CD4-positive, alpha-beta memory T cell (primary cell): ENCODE measurements around the gene NR2C2. TPM values are rescaled to one million over a fixed set of nuclear protein-coding genes. Genes with fewer than 3 reads are reported as not detected.

Experiments
- CTCF ChIA-PET: fragments of 350-600 bp; sonication (Branson Sonifier 250); formaldehyde crosslinking; loops from one replicate; lab custom pipeline; 2021; ENCODE audit warnings: inconsistent platforms; ENCODE audit not compliant: partially characterized antibody; lab: Charles Lee
- POLR2A ChIA-PET: fragments of 350-600 bp; sonication (Branson Sonifier 250); formaldehyde crosslinking; loops from one replicate; lab custom pipeline; 2021; ENCODE audit not compliant: partially characterized antibody; lab: Charles Lee
- DNase-seq, 5 donors: peaks; one replicate each; pipeline versions ENCODE4 v3.0.0 to v3.0.0-alpha.2; 2020 to 2022; ENCODE audit warnings: mixed read lengths in 1 of 5
- H3K27ac ChIP-seq: one replicate; pipeline ENCODE4 v1.7.0; 2013; ENCODE audit warnings: low read depth, low read length
- H3K27me3 ChIP-seq: 2 replicates; pipeline ENCODE4 v1.7.0; 2013; ENCODE audit warnings: mild to moderate bottlenecking, low read length, moderate library complexity; ENCODE audit not compliant: insufficient read depth
- H3K36me3 ChIP-seq: 2 replicates; pipeline ENCODE4 v1.7.0; 2013; ENCODE audit warnings: mild to moderate bottlenecking, low read length, moderate library complexity; ENCODE audit not compliant: insufficient read depth
- H3K4me1 ChIP-seq: 2 replicates; pipeline ENCODE4 v1.7.0; 2013; ENCODE audit warnings: mild to moderate bottlenecking, low read length, moderate library complexity; ENCODE audit not compliant: insufficient read depth
- H3K4me3 ChIP-seq, 2 donors: one replicate each; pipeline ENCODE4 v1.7.0; 2013; ENCODE audit warnings: low read length in 2 of 2, mild to moderate bottlenecking in 1 of 2
- H3K9me3 ChIP-seq, 2 donors: one replicate each; pipeline ENCODE4 v1.7.0; 2013; ENCODE audit warnings: low read length in 2 of 2, control low read depth in 1 of 2; ENCODE audit not compliant: control insufficient read depth in 1 of 2
- H3K27ac Mint-ChIP-seq, 7 donors: one replicate each; pipeline ENCODE4 v1.8.0; 2020 to 2021; ENCODE audit warnings: mixed read lengths in 7 of 7, mild to moderate bottlenecking in 6 of 7, inconsistent platforms in 3 of 7, moderate library complexity in 3 of 7
- H3K27me3 Mint-ChIP-seq, 2 donors: one replicate each; pipeline ENCODE4 v1.8.0; 2020 to 2021; ENCODE audit warnings: mixed read lengths in 2 of 2
- H3K36me3 Mint-ChIP-seq, 2 donors: one replicate each; pipeline ENCODE4 v1.8.0; 2020 to 2021; ENCODE audit warnings: mixed read lengths in 2 of 2, inconsistent platforms in 1 of 2, mild to moderate bottlenecking in 1 of 2
- H3K4me1 Mint-ChIP-seq, 4 donors: one replicate each; pipeline ENCODE4 v1.8.0; 2020 to 2021; ENCODE audit warnings: mixed read lengths in 4 of 4, mild to moderate bottlenecking in 1 of 4
- H3K4me3 Mint-ChIP-seq, 8 donors: one replicate each; pipeline ENCODE4 v1.8.0; 2020 to 2021; ENCODE audit warnings: mixed read lengths in 8 of 8, mild to moderate bottlenecking in 7 of 8, moderate library complexity in 6 of 8, inconsistent platforms in 3 of 8
- H3K9me3 Mint-ChIP-seq, 8 donors: one replicate each; pipeline ENCODE4 v1.8.0; 2020 to 2021; ENCODE audit warnings: mixed read lengths in 8 of 8, mild to moderate bottlenecking in 5 of 8, inconsistent platforms in 3 of 8, moderate library complexity in 1 of 8
- intact Hi-C: fragments of 100-400 bp; cut with micrococcal nuclease; formaldehyde crosslinking; loops from one replicate; pipeline ENCODE4 v1.15.1; 2023
- polyA plus RNA-seq, 2 donors: library from polyadenylated mRNA; unstranded; fragments of 300-500 nt; fragmentation: Illumina TruSeq; gene quantifications; one replicate each; pipeline ENCODE4 v1.2.3, GENCODE V29; 2021
- total RNA-seq, 2 experiments: library from RNA; stranded (reverse); gene quantifications; one replicate each; pipeline ENCODE4 v1.2.3, GENCODE V29; 2021

Gene NR2C2
- total and polyA plus RNA-seq, 4 experiments from 2014 or later = 5.5 to 103 (median 54.9) TPM

- peaks cover 44% of the 10 kb centered on the region for H3K4me1 ChIP-seq
- no peaks in the 10 kb centered on the region for H3K27me3 ChIP-seq
- H3K27ac Mint-ChIP-seq = peak overlapping the region; percentile 86 to 99 (median 96)
- H3K27ac ChIP-seq = peak overlapping the region; percentile 97
- POLR2A ChIA-PET = interaction anchor here (0.5 to 1.9 kb wide), 9 partner anchors 9 to 832 kb away, joined by 3 to 20 read pairs (median 5); partner anchors contain the start of genes CAPN7, CCDC174, CHCHD4 and MRPS25
- intact Hi-C loops = loop anchor here (5.0 to 10.0 kb wide), 3 partner anchors 656 to 1464 kb away; partner anchors contain the start of genes BTD, HACL1 and HDAC11
- H3K9me3 ChIP-seq = no peaks in the 10 kb centered on the region
- no peak overlapping the region for H3K4me3 ChIP-seq
- H3K36me3 Mint-ChIP-seq = peaks cover 17 to 45% of the 10 kb centered on the region in 2 donors
- CTCF ChIA-PET = interaction anchor here (0.8 to 1.6 kb wide), 5 partner anchors 20 to 1050 kb away, joined by 3 to 4 read pairs (median 3); partner anchors contain the start of gene RBSN
- H3K4me1 Mint-ChIP-seq = peaks cover 22 to 69% (median 49%) of the 10 kb centered on the region in 4 donors
- peaks cover 28% of the 10 kb centered on the region for H3K36me3 ChIP-seq
- H3K9me3 Mint-ChIP-seq = peaks cover 0 to 3% (median 0%) of the 10 kb centered on the region in 8 donors
- H3K27me3 Mint-ChIP-seq = no peaks in the 10 kb centered on the region
- peak overlapping the region; percentile 90 to 100 (median 91) for H3K4me3 Mint-ChIP-seq
- DNase-seq = no peak
These were observed 1.1 kb upstream of the NR2C2 start for GRCh38 chr3:14946236-14946635.

GRCh38 chr3:14946739-14947099, 664 bp upstream of the NR2C2 start:
- CTCF ChIA-PET = interaction anchor here (0.8 to 1.6 kb wide), 5 partner anchors 19 to 1050 kb away, joined by 3 to 4 read pairs (median 3); partner anchors contain the start of gene RBSN
- H3K9me3 Mint-ChIP-seq = peaks cover 0 to 3% (median 0%) of the 10 kb centered on the region in 8 donors
- Histone ChIP-seq H3K27me3 (no peaks in the 10 kb centered on the region), H3K36me3 (peaks cover 28% of the 10 kb centered on the region), H3K9me3 (no peaks in the 10 kb centered on the region), H3K4me3 (peak overlapping the region; percentile 1 to 83), H3K4me1 (peaks cover 44% of the 10 kb centered on the region), H3K27ac (peak overlapping the region; percentile 97)
- peaks cover 22 to 64% (median 47%) of the 10 kb centered on the region in 4 donors for H3K4me1 Mint-ChIP-seq
- H3K4me3 Mint-ChIP-seq = peak overlapping the region; percentile 90 to 100 (median 91)
- DNase-seq = no peak
- H3K27me3 Mint-ChIP-seq = no peaks in the 10 kb centered on the region
- peaks cover 17 to 45% of the 10 kb centered on the region in 2 donors for H3K36me3 Mint-ChIP-seq
- POLR2A ChIA-PET = interaction anchor here (0.5 to 1.9 kb wide), 11 partner anchors 10 to 832 kb away, joined by 3 to 20 read pairs (median 5); partner anchors contain the start of genes CAPN7, CCDC174, CHCHD4 and LSM3
- H3K27ac Mint-ChIP-seq = peak overlapping the region; percentile 94 to 99 (median 96)
- intact Hi-C loops = loop anchor here (1.0 to 10.0 kb wide), 6 partner anchors 295 to 1464 kb away; partner anchors contain the start of genes BTD, CCDC174, HACL1 and HDAC11

- ChIA-PET CTCF (no interaction called here), POLR2A (interaction anchor here (0.6 to 3.0 kb wide), 12 partner anchors 8 to 1468 kb away, joined by 3 to 20 read pairs (median 5); partner anchors contain the start of genes CAPN7, CCDC174, CHCHD4 and HDAC11)
- Histone ChIP-seq H3K9me3 (no peaks in the 10 kb centered on the region), H3K27ac (peak overlapping the region; percentile 97), H3K4me3 (peak overlapping the region; percentile 63 to 83), H3K27me3 (no peaks in the 10 kb centered on the region), H3K4me1 (peaks cover 44% of the 10 kb centered on the region), H3K36me3 (peaks cover 26% of the 10 kb centered on the region)
- Mint-ChIP-seq H3K27ac (peak overlapping the region; percentile 99 to 100 (median 100)), H3K9me3 (peaks cover 0 to 3% (median 0%) of the 10 kb centered on the region in 8 donors), H3K4me1 (peaks cover 27 to 71% (median 48%) of the 10 kb centered on the region in 4 donors), H3K27me3 (no peaks in the 10 kb centered on the region), H3K4me3 (peak overlapping the region; percentile 98 to 100 (median 100)), H3K36me3 (peaks cover 19 to 39% of the 10 kb centered on the region in 2 donors)
- DNase-seq = peak; percentile 95 to 99 (median 96)
- intact Hi-C loops = loop anchor here (1.0 to 10.0 kb wide), 11 partner anchors 117 to 1466 kb away; partner anchors contain the start of genes BTD, CAPN7, CCDC174 and CHCHD4
These were observed 664 bp downstream of the NR2C2 start for GRCh38 chr3:14947886-14948608.

- Histone ChIP-seq H3K27ac (peak overlapping the region; percentile 97), H3K9me3 (no peaks in the 10 kb centered on the region), H3K4me3 (peak overlapping the region in 1 of 2 donors; percentile 83), H3K27me3 (no peaks in the 10 kb centered on the region), H3K4me1 (peaks cover 44% of the 10 kb centered on the region), H3K36me3 (peaks cover 20% of the 10 kb centered on the region)
- Mint-ChIP-seq H3K36me3 (peaks cover 16 to 37% of the 10 kb centered on the region in 2 donors), H3K4me3 (peak overlapping the region; percentile 98 to 100 (median 100)), H3K27me3 (no peaks in the 10 kb centered on the region), H3K4me1 (peaks cover 28 to 71% (median 49%) of the 10 kb centered on the region in 4 donors), H3K9me3 (peaks cover 0 to 3% (median 0%) of the 10 kb centered on the region in 8 donors), H3K27ac (peak overlapping the region; percentile 75 to 100 (median 99))
- ChIA-PET CTCF (no interaction called here), POLR2A (interaction anchor here (0.6 to 3.0 kb wide), 8 partner anchors 10 to 1469 kb away, joined by 3 to 18 read pairs (median 4); partner anchors contain the start of genes CAPN7, CCDC174, HDAC11 and MRPS25)
- intact Hi-C loops = loop anchor here (1.0 to 10.0 kb wide), 8 partner anchors 117 to 1466 kb away; partner anchors contain the start of genes BTD, CAPN7, CHCHD4 and HACL1
- no peak for DNase-seq
These were observed 1.2 kb downstream of the NR2C2 start for GRCh38 chr3:14948609-14949038.

- H3K4me1 Mint-ChIP-seq = peaks cover 30 to 70% (median 46%) of the 10 kb centered on the region in 4 donors
- H3K27ac ChIP-seq = peak overlapping the region; percentile 97
- H3K36me3 ChIP-seq = peaks cover 18% of the 10 kb centered on the region
- H3K9me3 Mint-ChIP-seq = peaks cover 0 to 3% (median 0%) of the 10 kb centered on the region in 8 donors
- ChIA-PET CTCF (no interaction called here), POLR2A (interaction anchor here (0.6 to 3.0 kb wide), 6 partner anchors 17 to 1469 kb away, joined by 3 to 18 read pairs (median 4); partner anchors contain the start of genes CCDC174, HDAC11 and MRPS25)
- intact Hi-C loops = loop anchor here (5.0 to 10.0 kb wide), 3 partner anchors 653 to 1467 kb away; partner anchors contain the start of genes BTD, HACL1 and HDAC11
- no peaks in the 10 kb centered on the region for H3K27me3 ChIP-seq
- peak overlapping the region; percentile 98 to 100 (median 100) for H3K4me3 Mint-ChIP-seq
- peaks cover 44% of the 10 kb centered on the region for H3K4me1 ChIP-seq
- H3K27me3 Mint-ChIP-seq = no peaks in the 10 kb centered on the region
- H3K4me3 ChIP-seq = peak overlapping the region in 1 of 2 donors; percentile 83
- H3K9me3 ChIP-seq = no peaks in the 10 kb centered on the region
- no peak for DNase-seq
- peak overlapping the region; percentile 75 to 100 (median 92) for H3K27ac Mint-ChIP-seq
- peaks cover 12 to 32% of the 10 kb centered on the region in 2 donors for H3K36me3 Mint-ChIP-seq
These were observed 1.7 kb downstream of the NR2C2 start for GRCh38 chr3:14949126-14949525.

GRCh38 chr3:14950274-14950673, 2.9 kb downstream of the NR2C2 start:
- POLR2A ChIA-PET = interaction anchor here (1.1 to 3.0 kb wide), 3 partner anchors 15 to 299 kb away, joined by 5 to 18 read pairs (median 6); partner anchors contain the start of genes CCDC174 and RBSN

More at GRCh38 chr3:14950274-14950673, 2.9 kb downstream of the NR2C2 start:
- Histone ChIP-seq H3K36me3 (peaks cover 8% of the 10 kb centered on the region), H3K4me3 (no peak overlapping the region), H3K27ac (no peak overlapping the region), H3K9me3 (no peaks in the 10 kb centered on the region), H3K27me3 (no peaks in the 10 kb centered on the region), H3K4me1 (peaks cover 44% of the 10 kb centered on the region)
- Mint-ChIP-seq H3K27me3 (no peaks in the 10 kb centered on the region), H3K9me3 (peaks cover 0 to 3% (median 0%) of the 10 kb centered on the region in 8 donors), H3K4me3 (peak overlapping the region in 1 of 8 donors; percentile 5), H3K4me1 (peaks cover 33 to 73% (median 50%) of the 10 kb centered on the region in 4 donors), H3K27ac (peak overlapping the region in 2 of 7 donors; percentile 15 to 99), H3K36me3 (peaks cover 11 to 22% of the 10 kb centered on the region in 2 donors)
- CTCF ChIA-PET = no interaction called here
- no peak for DNase-seq
- intact Hi-C loops = no loop called here
